ENCODE measurements around the gene ATP6V1D. TPM values are rescaled to one million over a fixed set of nuclear protein-coding genes. Genes with fewer than 3 reads are reported as not detected.

The ATP6V1D gene
- total RNA-seq, 1 donor from 2014 or later = 29.1 TPM

DNA sequence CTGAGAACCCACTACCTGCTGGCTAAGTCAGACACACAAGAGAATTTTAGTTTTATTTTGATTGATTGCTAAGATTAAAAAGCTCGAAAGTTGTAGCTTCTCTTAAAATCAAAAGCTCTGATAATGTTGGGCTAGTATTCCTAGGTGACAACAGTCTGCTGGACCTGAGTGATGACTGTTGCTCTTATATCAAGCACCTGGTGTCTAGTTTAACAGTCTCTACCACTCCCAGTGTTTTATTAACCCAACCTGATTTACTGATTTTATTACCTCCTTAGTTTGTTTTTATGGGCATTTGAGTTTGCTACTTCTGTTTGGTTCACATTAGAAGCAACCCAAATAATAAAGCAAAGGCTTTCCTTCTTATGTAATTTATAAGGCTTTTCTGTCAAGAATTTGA is 41.8 kb downstream of the ATP6V1D start:
- no peaks in the 10 kb centered on the region for H3K27me3 Mint-ChIP-seq (ENCODE audit: insufficient read depth)
- intact Hi-C loops (cut with micrococcal nuclease) = no loop called here
- no peaks in the 10 kb centered on the region for H3K9me3 Mint-ChIP-seq
- H3K36me3 Mint-ChIP-seq (ENCODE audit: low read depth) = peaks cover 2% of the 10 kb centered on the region
- no peak overlapping the region for H3K27ac Mint-ChIP-seq
- H3K4me1 Mint-ChIP-seq (ENCODE audit: low read depth) = no peaks in the 10 kb centered on the region
- no peak for DNase-seq (ENCODE audit: low spot score)
- H3K4me3 Mint-ChIP-seq = no peak overlapping the region

DNA sequence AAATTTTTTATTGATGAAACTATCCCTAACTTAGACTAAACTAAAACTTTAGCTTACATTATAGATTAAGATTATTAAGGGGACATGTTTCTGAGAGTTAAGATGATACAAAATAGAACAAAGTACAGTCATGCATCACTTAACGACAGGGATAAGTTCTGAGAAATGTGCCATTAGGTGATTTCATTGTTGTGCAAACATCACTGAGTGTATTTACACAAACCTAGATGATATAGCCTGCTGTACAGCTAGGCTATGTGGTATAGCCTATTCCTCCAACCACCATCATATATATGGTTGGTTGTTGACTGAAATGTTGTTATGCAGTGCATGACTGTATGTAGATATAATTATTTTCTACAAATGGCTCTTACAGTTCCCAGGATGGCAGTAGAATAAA is 46.5 kb downstream of the ATP6V1D start:
- no peak for DNase-seq (ENCODE audit: low spot score)
- H3K27me3 Mint-ChIP-seq (ENCODE audit: insufficient read depth) = no peaks in the 10 kb centered on the region
- H3K4me1 Mint-ChIP-seq (ENCODE audit: low read depth) = no peaks in the 10 kb centered on the region
- peaks cover 4% of the 10 kb centered on the region for H3K36me3 Mint-ChIP-seq (ENCODE audit: low read depth)
- H3K4me3 Mint-ChIP-seq = no peak overlapping the region
- intact Hi-C loops (cut with micrococcal nuclease) = no loop called here
- H3K9me3 Mint-ChIP-seq = no peaks in the 10 kb centered on the region
- no peak overlapping the region for H3K27ac Mint-ChIP-seq

DNA sequence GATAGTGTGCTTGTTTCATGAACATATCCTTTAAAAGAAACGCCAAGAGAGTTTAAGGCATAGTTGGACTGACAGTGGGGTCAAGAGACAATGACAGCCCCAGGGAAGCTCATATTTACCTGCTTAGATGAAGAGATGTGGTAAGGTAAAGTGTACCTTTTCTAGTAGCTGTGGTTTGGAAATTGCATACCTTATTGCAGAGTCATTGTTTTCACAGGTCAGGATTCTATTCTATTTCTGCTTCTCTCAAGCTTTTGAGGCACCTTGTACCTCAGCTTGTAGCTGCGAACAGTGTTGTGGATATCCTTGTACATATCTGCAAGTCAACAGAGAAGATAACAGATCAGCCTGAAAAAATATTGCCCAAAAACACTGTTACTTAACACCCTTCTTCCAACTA is 47.7 kb downstream of the ATP6V1D start:
- Mint-ChIP-seq H3K27me3 (ENCODE audit: insufficient read depth) (no peaks in the 10 kb centered on the region), H3K4me3 (no peak overlapping the region), H3K4me1 (ENCODE audit: low read depth) (no peaks in the 10 kb centered on the region), H3K27ac (no peak overlapping the region), H3K36me3 (ENCODE audit: low read depth) (peaks cover 4% of the 10 kb centered on the region), H3K9me3 (no peaks in the 10 kb centered on the region)
- DNase-seq (ENCODE audit: low spot score) = no peak
- intact Hi-C loops (cut with micrococcal nuclease) = no loop called here

Other genes with a start within 250 kb of the ATP6V1D start
- gene GARIN2, start 170.4 kb downstream of the ATP6V1D start, total RNA-seq = 0.32 and 0.34 TPM in 2 replicates
- 5.2 and 5.6 TPM in 2 replicates for gene PALS1, start 118.4 kb downstream of the ATP6V1D start, total RNA-seq
- gene EIF2S1, start 524 bp upstream of the ATP6V1D start, total RNA-seq = 234 and 245 TPM in 2 replicates
- gene PLEK2, start 52.4 kb upstream of the ATP6V1D start, total RNA-seq = 0.57 and 1.5 TPM in 2 replicates
- 1.7 and 1.8 TPM in 2 replicates for gene TMEM229B, start 128.9 kb upstream of the ATP6V1D start, total RNA-seq
- 0.96 and 2.4 TPM in 2 replicates for gene PLEKHH1, start 173.5 kb upstream of the ATP6V1D start, total RNA-seq
- gene PIGH, start 240.5 kb upstream of the ATP6V1D start, total RNA-seq = 22.7 and 26.0 TPM in 2 replicates

All from activated T-helper 1 cell treated with anti-CD3 and anti-CD28 coated beads, Interleukin-12 subunit alpha, Interleukin-12 subunit beta, Interleukin-2, Interleukin-4 antibody, amounts not matched to agents 30 ng/mL and 10 ng/mL and 1 ng/mL, durations not matched to agents 14 hours and 24 hours and 36 hours (primary cell).